ENCODE data around the gene CDHR4. TPM values are rescaled to one million over a fixed set of nuclear protein-coding genes. Genes with fewer than 3 reads are reported as not detected.

The CDHR4 gene
- total and polyA plus RNA-seq, 2 donors (not counting 1 experiment from before 2014, with no cell fraction given) = 0.18 to 0.32 TPM

GRCh38 chr3:49844464-49845183, 45.0 kb upstream of the CDHR4 start:
- Histone ChIP-seq H3K36me3 (replicated peaks in 1 of 2; ENCODE audit: control extremely low read depth in 1 of 2, control insufficient read depth in 1 of 2, extremely low read depth in 1 of 2, insufficient read depth in 2 of 2, low read length in 1 of 2) (peaks cover 0 to 8% of the 10 kb centered on the region in 2 experiments), H2AFZ (ENCODE audit: insufficient read depth, low read depth, low read length, poor library complexity, severe bottlenecking) (no peak overlapping the region), H4K20me1 (ENCODE audit: control insufficient read depth, insufficient read depth, low read length, poor library complexity, severe bottlenecking) (no peaks in the 10 kb centered on the region), H3K4me3 (ENCODE audit: control extremely low read depth in 1 of 5, extremely low read depth in 1 of 5, insufficient read depth in 1 of 5, low read depth in 2 of 5, low read length in 4 of 5) (no peak overlapping the region), H3K4me2 (replicated peaks; ENCODE audit: low read depth, low read length, poor library complexity, severe bottlenecking) (no peak overlapping the region), H3K9me3 (ENCODE audit: control extremely low read depth in 1 of 3, control insufficient read depth in 2 of 3, insufficient read depth in 1 of 3, low read length in 2 of 3) (no peaks in the 10 kb centered on the region), H3K79me2 (ENCODE audit: control insufficient read depth, insufficient read depth, low read length) (no peaks in the 10 kb centered on the region), H3K9ac (ENCODE audit: low read length) (no peak overlapping the region), H3K27me3 (replicated peaks in 1 of 4; ENCODE audit: control extremely low read depth in 1 of 4, control insufficient read depth in 3 of 4, insufficient read depth in 4 of 4, low read length in 3 of 4) (no peaks in the 10 kb centered on the region), H3K27ac (ENCODE audit: low read length in 2 of 2) (no peak overlapping the region), H3K4me1 (ENCODE audit: control insufficient read depth in 2 of 2, insufficient read depth in 2 of 2, low read length in 2 of 2) (no peaks in the 10 kb centered on the region)
- Mint-ChIP-seq H3K27ac (no peak overlapping the region), H3K4me1 (no peaks in the 10 kb centered on the region), H3K4me3 (no peak overlapping the region), H3K27me3 (no peaks in the 10 kb centered on the region), H3K9me3 (ENCODE audit: insufficient read depth) (no peaks in the 10 kb centered on the region)
- ATAC-seq (ENCODE audit: low read depth) = no peak
- intact Hi-C loops (cut with micrococcal nuclease) = no loop called here
- TF ChIP-seq EZH2 (IDR thresholded peaks at IDR 0.05; ENCODE audit: borderline replicate concordance, insufficient read depth, low read depth, low read length, poor library complexity, severe bottlenecking) (no peak), CTCF (IDR thresholded peaks at IDR 0.05) (no peak)
- CTCF ChIA-PET = interaction anchor here (0.8 to 17.8 kb wide), 3 partner anchors 18 to 61 kb away, joined by 3 to 547 read pairs (median 4); partner anchors contain the start of genes CDHR4 and INKA1
- DNase-seq = no peak
- 83% methylated on average over 5 of the region's 5 CpGs for WGBS (ENCODE audit: insufficient coverage)
- POLR2A ChIA-PET = no interaction called here

GRCh38 chr3:49842843-49843517, 43.3 kb upstream of the CDHR4 start:
- Histone ChIP-seq H2AFZ (ENCODE audit: insufficient read depth, low read depth, low read length, poor library complexity, severe bottlenecking) (no peak overlapping the region), H3K79me2 (ENCODE audit: control insufficient read depth, insufficient read depth, low read length) (no peaks in the 10 kb centered on the region), H4K20me1 (ENCODE audit: control insufficient read depth, insufficient read depth, low read length, poor library complexity, severe bottlenecking) (no peaks in the 10 kb centered on the region), H3K27me3 (replicated peaks in 1 of 4; ENCODE audit: control extremely low read depth in 1 of 4, control insufficient read depth in 3 of 4, insufficient read depth in 4 of 4, low read length in 3 of 4) (no peaks in the 10 kb centered on the region), H3K4me2 (replicated peaks; ENCODE audit: low read depth, low read length, poor library complexity, severe bottlenecking) (no peak overlapping the region), H3K9me3 (ENCODE audit: control extremely low read depth in 1 of 3, control insufficient read depth in 2 of 3, insufficient read depth in 1 of 3, low read length in 2 of 3) (no peaks in the 10 kb centered on the region), H3K36me3 (replicated peaks in 1 of 2; ENCODE audit: control extremely low read depth in 1 of 2, control insufficient read depth in 1 of 2, extremely low read depth in 1 of 2, insufficient read depth in 2 of 2, low read length in 1 of 2) (peaks cover 0 to 8% of the 10 kb centered on the region in 2 experiments), H3K4me3 (ENCODE audit: control extremely low read depth in 1 of 5, extremely low read depth in 1 of 5, insufficient read depth in 1 of 5, low read depth in 2 of 5, low read length in 4 of 5) (no peak overlapping the region), H3K4me1 (ENCODE audit: control insufficient read depth in 2 of 2, insufficient read depth in 2 of 2, low read length in 2 of 2) (peaks cover 0 to 5% of the 10 kb centered on the region in 2 donors), H3K27ac (ENCODE audit: low read length in 2 of 2) (no peak overlapping the region), H3K9ac (ENCODE audit: low read length) (no peak overlapping the region)
- DNase-seq = no peak
- TF ChIP-seq CTCF (IDR thresholded peaks at IDR 0.05) = no peak
- no peak for TF ChIP-seq EZH2 (IDR thresholded peaks at IDR 0.05; ENCODE audit: borderline replicate concordance, insufficient read depth, low read depth, low read length, poor library complexity, severe bottlenecking)
- Mint-ChIP-seq H3K27me3 (no peaks in the 10 kb centered on the region), H3K4me3 (no peak overlapping the region), H3K9me3 (ENCODE audit: insufficient read depth) (no peaks in the 10 kb centered on the region), H3K27ac (no peak overlapping the region), H3K4me1 (peaks cover 4% of the 10 kb centered on the region)
- intact Hi-C loops (cut with micrococcal nuclease) = no loop called here
- POLR2A ChIA-PET = no interaction called here
- ATAC-seq (ENCODE audit: low read depth) = no peak
- CTCF ChIA-PET = interaction anchor here (0.6 to 17.8 kb wide), 4 partner anchors 11 to 304 kb away, joined by 3 to 547 read pairs (median 4); partner anchors contain the start of genes CDHR4 and INKA1
- 92% methylated on average over 2 of the region's 3 CpGs for WGBS (ENCODE audit: insufficient coverage)

Data from B cell (primary cell).